Pancreas (tissue), 10 donors: ENCODE measurements around the gene ARHGAP6. TPM values are rescaled to one million over a fixed set of nuclear protein-coding genes. Genes with fewer than 3 reads are reported as not detected.
"Not testable (repeated sequence)": the region's sequence is repeated elsewhere in the genome, so short reads cannot be mapped to it uniquely, and the experiment has no call there.

Source experiments
- ATAC-seq, 4 donors: fragments of 200-7000 bp; cut with Tn5 transposase; one replicate each; pipeline versions ENCODE4 v1.8.0 to v1.9.1; 2020; ENCODE audit warnings: mild to moderate bottlenecking in 4 of 4, moderate library complexity in 4 of 4
- DNase-seq, 6 donors: peaks; one replicate each; pipeline ENCODE4 v3.0.0-alpha.2; 2020
- FAIRE-seq: peaks from 2 replicates; lab custom pipeline; 2012; peaks lifted over from hg19 to GRCh38; lab: Jason Lieb, UNC
- H3K27ac ChIP-seq, 4 donors: fragments of 200-600 bp; sonication (generic); 1 replicate in 3 of 4; 2 replicates in 1 of 4; pipeline versions ENCODE4 v1.5.0 to v1.8.0; 2020
- H3K27me3 ChIP-seq, 4 donors: fragments of 200-600 bp; one replicate each; pipeline ENCODE4 v1.8.0; 2021
- H3K36me3 ChIP-seq, 3 donors: fragments of 200-600 bp; sonication (generic) in 1 of 3; one replicate each; pipeline versions ENCODE4 v1.5.0 to v1.8.0; 2020 to 2021
- H3K4me1 ChIP-seq, 3 donors: fragments of 200-600 bp; one replicate each; pipeline ENCODE4 v1.8.0; 2021
- H3K4me3 ChIP-seq, 4 donors: fragments of 200-600 bp; sonication (generic) in 2 of 4; one replicate each; pipeline versions ENCODE4 v1.5.0 to v1.8.0; 2020 to 2021
- H3K9me3 ChIP-seq, 4 donors: fragments of 200-600 bp; one replicate each; pipeline ENCODE4 v1.8.0; 2021
- WGBS, 2 donors: extraction: QIAGEN DNeasy Blood & Tissue Kit; methylation state at CpG; one replicate each; pipeline ENCODE4 v1.1.7; 2013; 5-methylcytosine and 5-hydroxymethylcytosine counted together
- intact Hi-C, 3 donors: fragments of 100-400 bp; cut with DNase I; formaldehyde crosslinking; loops; one replicate each; pipeline versions ENCODE4 v1.11.1 to v1.14.2; 2022
- polyA plus RNA-seq, 2 donors: library from polyadenylated mRNA; stranded (reverse); fragments of 200-250 nt; gene quantifications; one replicate each; pipeline ENCODE4 v1.2.3, GENCODE V29; 2013
- total RNA-seq, 6 donors: library from RNA; stranded (reverse); fragmentation: NEBNext Ultra II Directional in 4 of 6; extraction: Animal tissue kit (Norgen Biotek cat#: 25700) in 4 of 6; gene quantifications; one replicate each; pipeline versions ENCODE4 v1.2.1 to v1.2.4, GENCODE V29; 2021 to 2023
- TF ChIP-seq, protein P1 (sequence below), 4 donors: fragments of 200-600 bp; sonication (generic) in 3 of 4; IDR thresholded peaks; one replicate each; pipeline versions ENCODE4 v1.5.0 to v1.8.0; 2021; ENCODE audit warnings: antibody characterized with exemption in 4 of 4
- donor health status: healthy with polysubstance abuse.
- donor health status: DM: no; HTN: no; CAD: no; lungs with moderate emphysema.
- donor health status: DM: no; HTN: no; CAD: no.
- donor health status: control.
- donor health status: control.
- donor health status: Bipolar disorder and iron deficiency.
- donor health status: DM: yes; HTN: yes; CAD: no.
- donor health status: DM: no; HTN: no; CAD: no.
- donor health status: DM: no; HTN: no; CAD: no.
- donor health status: DM: yes; HTN: yes; CAD: no.

The ARHGAP6 gene
- total and polyA plus RNA-seq, 8 donors: 0.79 to 3.3 (median 1.1) TPM

GRCh38 chrX:11504234-11504633, 161.5 kb downstream of the ARHGAP6 start:
- no peak overlapping the region for H3K4me3 ChIP-seq
- intact Hi-C loops: no loop called here
- H3K36me3 ChIP-seq: no peaks in the 10 kb centered on the region
- H3K9me3 ChIP-seq: no peaks in the 10 kb centered on the region
- FAIRE-seq (no peak), ATAC-seq (no peak), DNase-seq (no peak)
- H3K27ac ChIP-seq: no peak overlapping the region
- WGBS, 2 donors: 15 to 18% methylated on average over 2 of the region's 2 CpGs
- TF ChIP-seq, protein P1, sequence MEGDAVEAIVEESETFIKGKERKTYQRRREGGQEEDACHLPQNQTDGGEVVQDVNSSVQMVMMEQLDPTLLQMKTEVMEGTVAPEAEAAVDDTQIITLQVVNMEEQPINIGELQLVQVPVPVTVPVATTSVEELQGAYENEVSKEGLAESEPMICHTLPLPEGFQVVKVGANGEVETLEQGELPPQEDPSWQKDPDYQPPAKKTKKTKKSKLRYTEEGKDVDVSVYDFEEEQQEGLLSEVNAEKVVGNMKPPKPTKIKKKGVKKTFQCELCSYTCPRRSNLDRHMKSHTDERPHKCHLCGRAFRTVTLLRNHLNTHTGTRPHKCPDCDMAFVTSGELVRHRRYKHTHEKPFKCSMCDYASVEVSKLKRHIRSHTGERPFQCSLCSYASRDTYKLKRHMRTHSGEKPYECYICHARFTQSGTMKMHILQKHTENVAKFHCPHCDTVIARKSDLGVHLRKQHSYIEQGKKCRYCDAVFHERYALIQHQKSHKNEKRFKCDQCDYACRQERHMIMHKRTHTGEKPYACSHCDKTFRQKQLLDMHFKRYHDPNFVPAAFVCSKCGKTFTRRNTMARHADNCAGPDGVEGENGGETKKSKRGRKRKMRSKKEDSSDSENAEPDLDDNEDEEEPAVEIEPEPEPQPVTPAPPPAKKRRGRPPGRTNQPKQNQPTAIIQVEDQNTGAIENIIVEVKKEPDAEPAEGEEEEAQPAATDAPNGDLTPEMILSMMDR (IDR thresholded peaks at IDR 0.05): peak in 1 of 4 donors; percentile 5
- H3K4me1 ChIP-seq: no peaks in the 10 kb centered on the region
- no peaks in the 10 kb centered on the region for H3K27me3 ChIP-seq

GRCh38 chrX:11499076-11500044, 166.4 kb downstream of the ARHGAP6 start:
- no peaks in the 10 kb centered on the region for H3K4me1 ChIP-seq
- ATAC-seq (no peak), FAIRE-seq (no peak), DNase-seq (no peak)
- intact Hi-C loops: no loop called here
- H3K36me3 ChIP-seq: no peaks in the 10 kb centered on the region
- WGBS, 2 donors: 43 to 53% methylated on average over 5 of the region's 5 CpGs
- H3K4me3 ChIP-seq: no peak overlapping the region
- H3K27ac ChIP-seq: no peak overlapping the region
- no peaks in the 10 kb centered on the region for H3K9me3 ChIP-seq
- peaks cover 0 to 1% (median 0%) of the 10 kb centered on the region in 4 donors for H3K27me3 ChIP-seq
- TF ChIP-seq, protein P1 (IDR thresholded peaks at IDR 0.05): no peak

DNA sequence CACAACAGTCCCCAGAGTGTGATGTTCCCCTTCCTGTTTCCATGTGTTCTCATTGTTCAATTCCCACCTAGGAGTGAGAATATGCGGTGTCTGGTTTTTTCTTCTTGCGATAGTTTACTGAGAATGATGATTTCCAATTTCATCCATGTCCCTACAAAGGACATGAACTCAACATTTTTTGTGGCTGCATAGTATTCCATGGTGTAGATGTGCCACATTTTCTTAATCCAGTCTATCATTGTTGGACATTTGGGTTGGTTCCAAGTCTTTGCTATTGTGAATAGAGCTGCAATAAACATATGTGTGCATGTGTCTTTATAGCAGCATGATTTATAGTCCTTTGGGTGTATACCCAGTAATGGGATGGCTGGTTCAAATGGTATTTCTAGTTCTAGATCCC, 174.3 kb downstream of the ARHGAP6 start:
- intact Hi-C loops, H3K4me3 ChIP-seq, H3K9me3 ChIP-seq, FAIRE-seq, ATAC-seq, H3K27me3 ChIP-seq, H3K36me3 ChIP-seq, H3K4me1 ChIP-seq, H3K27ac ChIP-seq, DNase-seq: not testable (repeated sequence)
- WGBS, 2 donors: 83 to 91% methylated on average over 2 of the region's 2 CpGs

GRCh38 chrX:11484290-11484689, 181.4 kb downstream of the ARHGAP6 start:
- no peak for ATAC-seq
- WGBS, 2 donors: 35 to 36% methylated on average over 1 of the region's 1 CpG
- intact Hi-C loops: no loop called here
- no peak for DNase-seq
- TF ChIP-seq, protein P1 (IDR thresholded peaks at IDR 0.05): no peak
- no peak overlapping the region for H3K27ac ChIP-seq
- no peak overlapping the region for H3K4me3 ChIP-seq
- H3K9me3 ChIP-seq: no peaks in the 10 kb centered on the region
- H3K4me1 ChIP-seq: no peaks in the 10 kb centered on the region
- H3K36me3 ChIP-seq: no peaks in the 10 kb centered on the region
- FAIRE-seq: no peak
- H3K27me3 ChIP-seq: peaks cover 0 to 7% (median 0%) of the 10 kb centered on the region in 4 donors

DNA sequence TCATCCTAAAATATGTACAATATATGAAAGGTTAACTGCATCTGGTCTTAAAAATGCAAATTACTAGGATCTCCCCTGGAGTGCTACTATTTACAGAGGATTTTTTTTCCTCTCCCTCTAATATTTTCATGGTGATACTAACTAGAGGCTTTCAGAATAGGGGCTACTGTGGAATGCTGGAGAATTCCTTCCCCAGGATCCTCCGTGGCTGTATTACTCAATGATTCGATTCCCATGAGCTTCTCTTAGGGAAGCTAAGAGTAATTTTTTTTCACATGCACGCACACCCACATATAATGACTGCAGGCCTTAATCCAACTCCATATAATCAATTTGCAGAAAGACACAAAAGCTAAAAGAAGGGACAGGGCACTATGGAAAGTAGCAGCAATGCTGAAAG, 184.7 kb downstream of the ARHGAP6 start:
- Histone ChIP-seq H3K9me3 (no peaks in the 10 kb centered on the region), H3K4me3 (no peak overlapping the region), H3K27me3 (peaks cover 0 to 12% (median 0%) of the 10 kb centered on the region in 4 donors), H3K27ac (no peak overlapping the region), H3K4me1 (no peaks in the 10 kb centered on the region), H3K36me3 (no peaks in the 10 kb centered on the region)
- 43 to 58% methylated on average over 3 of the region's 3 CpGs for WGBS, 2 donors
- ATAC-seq (no peak), FAIRE-seq (no peak), DNase-seq (no peak)
- TF ChIP-seq, protein P1 (IDR thresholded peaks at IDR 0.05): no peak
- intact Hi-C loops: no loop called here
